Peyer's patch (tissue), 4 donors: ENCODE data around the gene PIGZ.

ENCODE experiments used
- POLR2A ChIP-seq, 2 donors: fragments of 450-650 bp; IDR thresholded peaks; one replicate each; pipeline ENCODE4 v1.5.1; 2017; ENCODE audit warnings: antibody characterized with exemption in 2 of 2, mild to moderate bottlenecking in 2 of 2, moderate library complexity in 2 of 2
- TF ChIP-seq, protein P1 (sequence below), 6 experiments: fragments of 450-650 bp in 4 of 6; fragments of 200-600 bp in 2 of 6; sonication (generic) in 1 of 6; IDR thresholded peaks; one replicate each; pipeline ENCODE4 v1.5.1; 2017 to 2019; ENCODE audit warnings: antibody characterized with exemption in 6 of 6, mild to moderate bottlenecking in 3 of 6, moderate library complexity in 1 of 6

DNA sequence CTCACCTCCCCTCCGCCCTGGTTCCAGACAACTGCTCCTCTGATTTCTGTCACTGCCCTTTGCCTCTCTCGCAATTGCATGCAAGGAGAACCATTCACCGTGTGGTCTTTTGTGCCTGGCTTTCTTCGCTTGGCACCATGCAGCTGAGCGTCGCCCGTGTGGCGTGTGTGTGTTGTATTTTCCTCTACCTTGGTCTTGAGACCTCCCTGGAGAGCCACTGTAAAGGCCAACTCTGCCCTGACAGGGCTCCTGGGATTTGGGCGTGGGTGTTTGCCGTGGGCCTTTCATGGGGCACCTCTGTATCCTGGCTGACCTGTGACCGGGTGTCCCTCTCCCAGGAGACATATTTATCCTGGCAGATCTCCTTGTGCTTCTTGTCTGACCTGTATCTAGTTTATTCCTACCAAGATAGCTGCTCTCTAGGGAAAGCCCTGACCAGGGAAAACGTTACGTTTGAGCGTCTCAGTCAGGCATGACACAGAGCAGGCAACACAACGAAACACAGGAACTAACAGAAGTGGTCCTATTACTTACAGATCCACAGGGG, 2.0 kb upstream of the PIGZ start:
- TF ChIP-seq, protein P1, sequence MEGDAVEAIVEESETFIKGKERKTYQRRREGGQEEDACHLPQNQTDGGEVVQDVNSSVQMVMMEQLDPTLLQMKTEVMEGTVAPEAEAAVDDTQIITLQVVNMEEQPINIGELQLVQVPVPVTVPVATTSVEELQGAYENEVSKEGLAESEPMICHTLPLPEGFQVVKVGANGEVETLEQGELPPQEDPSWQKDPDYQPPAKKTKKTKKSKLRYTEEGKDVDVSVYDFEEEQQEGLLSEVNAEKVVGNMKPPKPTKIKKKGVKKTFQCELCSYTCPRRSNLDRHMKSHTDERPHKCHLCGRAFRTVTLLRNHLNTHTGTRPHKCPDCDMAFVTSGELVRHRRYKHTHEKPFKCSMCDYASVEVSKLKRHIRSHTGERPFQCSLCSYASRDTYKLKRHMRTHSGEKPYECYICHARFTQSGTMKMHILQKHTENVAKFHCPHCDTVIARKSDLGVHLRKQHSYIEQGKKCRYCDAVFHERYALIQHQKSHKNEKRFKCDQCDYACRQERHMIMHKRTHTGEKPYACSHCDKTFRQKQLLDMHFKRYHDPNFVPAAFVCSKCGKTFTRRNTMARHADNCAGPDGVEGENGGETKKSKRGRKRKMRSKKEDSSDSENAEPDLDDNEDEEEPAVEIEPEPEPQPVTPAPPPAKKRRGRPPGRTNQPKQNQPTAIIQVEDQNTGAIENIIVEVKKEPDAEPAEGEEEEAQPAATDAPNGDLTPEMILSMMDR (IDR thresholded peaks at IDR 0.05) = no peak
- TF ChIP-seq POLR2A (IDR thresholded peaks at IDR 0.05) = no peak
